CD4-positive, alpha-beta T cell treated with Interleukin-6 for 4 hours (primary cell): ENCODE data around the gene CYP4F8.
"Not testable (repeated sequence)": the region's sequence is repeated elsewhere in the genome, so short reads cannot be mapped to it uniquely, and the experiment has no call there.

Experiments used
- DNase-seq: peaks from one replicate; pipeline ENCODE4 v3.0.0-alpha.2; 2020; ENCODE audit warnings: mixed read lengths

Gene CYP4F8

DNA sequence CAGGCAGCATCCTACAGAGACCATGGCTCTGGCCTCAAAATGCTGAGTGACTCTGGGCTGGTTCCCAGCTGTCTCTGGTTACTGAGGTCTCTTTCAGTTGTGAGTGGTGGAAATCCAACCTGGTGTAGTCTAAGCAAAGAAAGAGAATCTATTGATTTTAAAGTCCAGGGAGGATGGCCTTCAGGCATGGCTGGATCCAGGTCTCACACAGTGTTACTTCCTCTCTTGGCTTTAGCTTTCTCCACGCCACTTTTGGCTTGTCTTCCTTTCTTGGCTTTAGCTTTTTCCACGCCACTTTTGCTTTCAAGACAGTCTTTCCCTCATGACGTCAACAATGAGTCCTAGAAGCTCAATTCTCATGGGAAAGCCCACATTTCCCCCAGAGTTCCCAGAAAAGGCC lies 29.8 kb downstream of the CYP4F8 start:
- DNase-seq, result no peak

DNA sequence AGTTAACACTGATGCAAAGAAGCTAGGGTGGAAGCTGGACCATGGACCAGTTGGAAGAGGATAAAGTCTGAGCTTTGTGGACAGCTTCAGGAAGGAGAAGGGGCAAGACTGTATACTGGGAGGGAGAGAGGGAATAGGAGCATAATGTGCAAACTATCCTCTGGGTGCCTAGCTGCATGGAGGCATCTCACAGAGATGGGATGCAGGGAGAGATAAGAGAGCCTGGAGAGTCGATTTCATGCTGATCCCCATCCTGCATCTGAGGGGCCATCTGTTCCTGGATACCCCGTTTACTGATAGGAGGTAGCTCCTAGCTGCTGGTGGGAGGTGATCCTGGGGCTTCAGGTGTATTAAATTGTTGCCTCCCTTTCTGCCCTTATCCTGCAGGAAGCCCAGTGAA lies 34.5 kb downstream of the CYP4F8 start:
- no peak for DNase-seq

DNA sequence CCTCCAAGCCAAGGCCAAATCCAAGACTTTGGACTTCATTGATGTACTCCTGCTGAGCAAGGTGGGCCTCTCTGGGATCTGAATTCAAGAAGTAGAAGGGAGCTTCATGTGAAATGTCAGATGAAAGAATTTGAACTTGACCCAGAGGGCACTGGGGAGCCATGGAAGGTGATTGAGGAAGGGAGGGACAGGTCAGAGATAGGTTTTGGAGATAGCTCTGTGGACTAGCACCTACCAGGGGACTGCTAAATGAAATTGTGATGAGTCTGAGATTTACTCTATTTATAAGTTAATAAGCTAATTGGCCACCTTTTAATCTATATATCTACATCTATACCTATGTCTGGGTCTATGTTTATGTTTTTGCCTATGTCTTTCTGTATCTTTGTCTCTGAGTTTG lies 35.1 kb downstream of the CYP4F8 start:
- not testable (repeated sequence) for DNase-seq

DNA sequence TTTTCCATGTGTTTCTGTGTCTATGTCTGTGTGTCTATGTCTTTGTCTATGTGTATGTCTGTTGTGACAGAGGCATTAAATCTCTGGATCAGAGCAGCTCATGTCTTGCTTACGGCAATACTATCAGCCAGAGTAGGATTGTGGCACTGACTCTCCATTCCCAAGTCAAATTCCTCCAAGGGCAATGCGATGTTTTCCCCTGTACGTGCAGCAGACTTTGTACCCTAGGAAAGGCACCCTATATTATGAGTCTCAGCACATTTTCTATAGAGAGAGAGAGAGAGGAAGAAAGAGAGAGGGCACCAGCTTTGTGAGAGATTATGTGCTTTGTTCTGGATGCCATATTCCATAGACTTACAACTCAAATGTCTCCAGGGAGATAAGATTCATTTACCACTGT lies 36.8 kb downstream of the CYP4F8 start:
- DNase-seq, result no peak

DNA sequence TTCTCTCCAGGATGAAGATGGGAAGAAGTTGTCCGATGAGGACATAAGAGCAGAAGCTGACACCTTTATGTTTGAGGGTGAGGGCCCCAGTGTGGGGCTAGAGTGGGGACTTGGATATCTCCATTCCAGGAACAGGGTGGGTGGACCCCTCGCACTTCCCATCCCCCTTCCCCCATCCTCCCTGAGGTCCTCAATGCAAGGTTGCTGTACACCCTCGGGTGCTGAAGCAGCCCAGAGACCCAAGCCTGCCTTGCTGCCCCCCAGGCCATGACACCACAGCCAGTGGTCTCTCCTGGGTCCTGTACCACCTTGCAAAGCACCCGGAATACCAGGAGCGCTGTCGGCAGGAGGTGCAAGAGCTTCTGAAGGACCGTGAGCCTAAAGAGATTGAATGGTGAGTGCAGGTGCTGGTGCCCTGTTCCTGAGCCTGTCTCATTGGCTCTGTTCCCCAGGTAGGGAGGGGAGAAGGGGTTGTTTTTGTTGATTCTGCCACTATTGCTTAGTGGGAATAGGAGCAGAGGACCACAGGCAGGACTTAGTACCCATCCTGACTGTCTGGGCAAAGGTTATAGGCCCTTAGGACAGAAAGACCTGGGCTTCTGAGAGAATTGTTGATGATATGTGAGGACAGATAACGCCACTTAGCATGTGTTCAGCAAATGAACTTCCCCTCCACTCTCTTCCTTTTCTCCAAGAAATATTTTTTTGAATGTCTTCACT lies 37.7 kb downstream of the CYP4F8 start:
- no peak for DNase-seq

DNA sequence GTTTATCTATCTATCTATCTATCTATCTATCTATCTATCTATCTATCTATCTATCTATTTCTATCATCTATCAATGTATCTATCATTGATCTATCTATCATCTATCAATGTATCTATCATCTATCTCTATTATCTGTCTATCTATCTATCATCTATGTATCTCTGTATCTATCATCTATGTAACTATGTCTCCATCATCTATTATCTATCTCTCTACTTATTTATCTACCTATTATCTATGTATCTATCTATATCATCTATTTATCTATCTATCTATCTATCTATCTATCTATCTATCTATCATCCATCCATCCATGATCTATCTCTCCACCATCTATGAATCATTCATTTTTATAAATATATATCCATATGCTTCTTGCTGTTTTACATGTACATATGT lies 41.4 kb downstream of the CYP4F8 start:
- no peak for DNase-seq

DNA sequence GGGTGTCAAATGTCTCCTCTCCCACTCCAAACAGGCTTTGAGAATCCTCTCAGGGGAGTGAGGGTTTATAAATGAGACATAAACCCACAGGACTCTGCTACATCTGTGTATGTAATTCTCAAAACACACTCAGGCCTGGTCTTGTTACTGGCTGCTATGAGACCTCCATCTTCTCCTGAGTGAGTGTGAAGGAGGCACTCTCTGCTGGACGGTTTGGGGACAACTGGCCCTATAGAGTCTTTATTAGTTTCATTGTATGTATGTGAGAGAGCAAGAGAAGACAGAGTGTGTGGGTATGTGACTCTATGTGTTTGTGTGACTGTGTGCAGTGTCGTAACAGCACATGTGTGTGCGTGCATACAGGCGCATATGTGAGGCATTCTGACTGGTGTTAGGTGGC lies 48.2 kb downstream of the CYP4F8 start:
- no peak for DNase-seq

DNA sequence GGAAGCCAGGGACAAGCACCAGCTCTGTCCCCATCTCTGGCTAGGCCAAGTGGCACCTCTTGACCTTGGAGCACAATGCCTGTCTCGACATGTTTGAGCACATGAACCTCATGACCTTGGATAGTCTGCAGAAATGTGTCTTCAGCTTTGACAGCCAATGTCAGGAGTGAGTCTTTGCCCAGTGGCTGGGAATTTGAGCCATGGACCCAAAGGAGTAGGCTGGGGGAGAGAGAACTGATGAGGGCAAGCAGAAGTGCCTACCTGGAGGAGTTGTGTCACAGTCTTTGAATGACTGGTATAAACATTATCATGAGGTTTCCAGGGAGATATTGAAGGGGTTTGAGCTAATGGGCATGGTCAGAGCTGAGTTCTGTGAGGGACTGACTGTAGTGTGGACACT lies 51.2 kb downstream of the CYP4F8 start:
- no peak for DNase-seq

DNA sequence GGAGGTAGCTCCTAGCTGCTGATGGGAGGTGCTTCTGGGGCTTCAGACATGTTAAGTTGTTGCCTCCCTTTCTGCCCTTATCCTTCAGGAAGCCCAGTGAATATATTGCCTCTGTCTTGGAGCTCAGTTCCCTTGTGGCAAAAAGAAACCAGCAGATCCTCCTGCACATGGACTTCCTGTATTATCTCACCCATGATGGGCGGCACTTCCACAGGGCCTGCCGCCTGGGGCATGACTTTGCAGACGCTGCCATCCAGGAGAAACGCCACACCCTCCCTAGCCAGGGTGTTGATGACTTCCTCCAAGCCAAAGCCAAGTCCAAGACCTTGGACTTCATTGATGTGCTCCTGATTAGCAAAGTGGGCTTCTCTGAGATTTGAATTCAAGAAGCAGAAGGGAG lies 51.9 kb downstream of the CYP4F8 start:
- DNase-seq, result no peak

DNA sequence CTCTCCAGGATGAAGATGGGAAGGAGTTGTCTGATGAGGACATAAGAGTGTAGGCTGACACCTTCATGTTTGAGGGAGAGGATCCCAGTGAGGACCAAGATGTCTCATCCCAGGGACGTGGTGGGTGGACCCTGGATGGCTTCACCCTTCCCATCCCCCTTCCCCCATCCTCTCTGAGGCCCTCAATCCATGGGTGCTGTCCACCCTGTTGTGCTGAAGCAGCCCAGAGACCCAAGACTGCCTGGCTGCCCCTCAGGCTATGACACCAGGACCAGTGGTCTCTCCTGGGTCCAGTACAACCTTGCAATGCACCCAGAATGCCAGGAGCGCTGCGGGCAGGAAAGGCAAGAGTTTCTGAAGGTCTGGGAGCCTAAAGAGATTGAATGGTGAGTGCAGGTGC lies 54.4 kb downstream of the CYP4F8 start:
- no peak for DNase-seq

DNA sequence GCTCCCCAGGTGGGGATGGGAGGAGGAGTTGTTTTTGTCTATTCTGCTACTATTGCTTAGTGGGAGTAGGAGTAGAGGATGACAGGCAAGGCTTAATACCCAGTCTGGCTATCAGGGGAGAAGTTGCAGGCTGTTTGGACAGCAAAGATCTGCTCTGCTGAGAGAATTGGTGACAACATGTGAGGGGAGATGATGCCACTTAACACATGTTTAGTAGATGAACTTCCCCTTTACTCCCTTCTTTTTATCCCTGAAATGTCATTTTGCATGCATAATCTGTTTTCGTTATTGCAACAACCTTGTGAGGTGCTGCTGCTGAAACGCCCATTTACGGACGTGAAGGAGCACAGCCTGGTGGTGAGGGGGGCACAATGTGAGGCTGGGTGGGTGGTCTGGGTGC lies 54.9 kb downstream of the CYP4F8 start:
- no peak for DNase-seq

DNA sequence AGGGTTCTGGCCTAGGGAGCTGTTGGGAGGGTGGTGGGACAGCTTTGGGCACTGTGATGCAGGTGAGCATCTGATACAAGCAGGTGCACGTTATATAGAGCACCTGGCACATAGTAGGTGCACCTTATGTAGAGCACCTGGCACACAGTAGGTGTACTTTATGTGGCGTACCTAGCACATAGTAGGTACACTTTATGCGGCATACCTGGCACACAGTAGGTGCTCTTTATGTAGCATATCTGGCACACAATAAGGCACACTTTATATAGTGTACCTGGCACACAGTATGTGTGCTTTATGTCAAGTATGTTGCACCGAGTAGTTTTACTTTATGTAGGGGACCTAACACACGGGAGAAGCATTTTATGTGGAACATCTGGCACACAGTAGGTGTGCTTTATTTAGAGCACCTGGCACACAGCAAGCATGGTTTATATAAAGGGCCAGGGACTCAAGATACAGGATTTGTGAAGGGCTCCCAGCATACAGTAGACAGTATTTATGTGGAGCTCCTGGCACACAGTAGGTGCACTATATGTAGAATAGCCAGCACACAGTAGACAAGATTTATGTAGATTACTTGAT lies 56.3 kb downstream of the CYP4F8 start:
- DNase-seq, result no peak

DNA sequence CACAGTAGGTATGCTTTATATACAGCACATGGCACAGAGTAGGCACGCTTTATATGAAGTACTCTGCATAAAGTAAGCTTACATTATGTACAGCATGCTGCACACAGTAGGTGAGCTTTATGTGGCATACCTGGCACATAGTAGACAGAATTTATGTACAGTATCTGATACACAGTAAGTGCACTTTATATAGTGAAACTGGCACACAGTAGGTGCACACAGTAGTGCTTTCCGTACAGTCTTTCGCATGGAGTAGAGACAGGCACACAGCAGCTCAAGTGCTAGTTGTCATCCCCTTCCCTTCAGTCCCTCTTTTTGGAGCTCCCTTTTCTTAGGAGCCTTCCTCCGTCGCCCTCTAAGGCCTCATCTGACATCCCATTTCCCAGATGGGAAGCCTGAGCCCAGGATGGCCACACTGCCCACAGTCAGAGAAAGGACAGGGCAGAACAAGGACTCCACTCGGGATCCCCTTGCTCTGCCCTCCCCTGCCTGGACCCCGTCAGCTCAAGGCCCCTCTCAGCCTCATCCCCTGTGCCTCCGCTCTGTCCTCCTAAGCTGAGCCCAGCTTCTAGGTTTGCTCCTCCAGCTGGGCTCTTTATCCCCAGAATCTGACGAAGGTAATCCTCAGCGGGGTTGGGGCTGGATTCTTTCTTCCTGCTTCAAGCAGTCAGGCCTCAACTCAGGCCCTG lies 57.0 kb downstream of the CYP4F8 start:
- DNase-seq, result no peak

DNA sequence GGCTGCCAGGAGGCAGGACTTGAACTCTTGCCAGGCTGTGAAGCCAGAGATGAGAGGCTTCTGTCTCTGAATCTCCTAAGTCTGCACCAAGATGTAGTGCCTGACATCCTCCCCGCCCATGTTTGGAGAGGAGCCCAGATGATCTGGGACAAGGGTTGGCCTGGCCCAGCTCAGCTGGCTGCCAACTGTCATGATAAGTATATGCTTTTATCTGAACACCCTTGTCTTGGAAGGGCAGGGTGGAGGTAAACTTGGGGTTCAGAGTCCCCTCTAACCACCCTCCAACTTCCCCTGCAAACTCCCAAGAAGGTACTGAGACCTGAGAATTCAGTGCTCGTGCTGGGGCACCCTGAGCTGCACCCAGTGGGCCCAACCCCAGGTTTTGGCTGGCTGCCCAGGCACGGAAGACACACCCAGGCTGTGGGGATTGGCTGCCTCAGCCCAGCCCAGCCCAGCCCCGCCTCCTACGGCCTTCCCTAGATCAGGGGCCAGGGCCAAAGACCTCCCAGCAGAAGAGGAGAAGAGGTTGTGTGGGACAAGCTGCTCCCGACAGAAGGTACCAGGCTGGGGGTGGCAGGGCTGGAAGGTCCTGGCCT lies 57.7 kb downstream of the CYP4F8 start, which contains the start of gene CYP4F12:
TSS of gene CYP4F12 (plus strand) at position 508 of the 596 bp plus-strand sequence. CDS start 443 bp downstream, outside the sequence.
- peak; percentile 40 for DNase-seq

DNA sequence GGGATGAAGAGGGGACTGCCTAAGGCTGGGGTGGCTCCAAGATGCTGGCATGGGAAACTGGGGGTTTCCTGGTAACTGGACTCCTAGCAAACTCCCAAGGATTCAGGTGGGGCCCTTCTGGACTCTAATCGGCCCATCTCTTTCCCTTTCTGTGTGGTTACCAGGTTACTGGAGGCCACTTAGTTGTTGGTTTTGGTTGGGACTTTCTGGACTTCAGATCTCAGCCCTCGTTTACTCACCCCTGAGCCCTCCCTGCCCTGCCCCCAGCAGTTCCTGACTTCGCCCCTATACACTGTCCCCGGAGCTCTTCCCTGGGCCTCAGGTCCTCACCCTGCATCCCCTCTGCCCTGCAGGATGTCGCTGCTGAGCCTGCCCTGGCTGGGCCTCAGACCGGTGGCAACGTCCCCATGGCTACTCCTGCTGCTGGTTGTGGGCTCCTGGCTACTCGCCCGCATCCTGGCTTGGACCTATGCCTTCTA lies 58.2 kb downstream of the CYP4F8 start:
- no peak for DNase-seq

DNA sequence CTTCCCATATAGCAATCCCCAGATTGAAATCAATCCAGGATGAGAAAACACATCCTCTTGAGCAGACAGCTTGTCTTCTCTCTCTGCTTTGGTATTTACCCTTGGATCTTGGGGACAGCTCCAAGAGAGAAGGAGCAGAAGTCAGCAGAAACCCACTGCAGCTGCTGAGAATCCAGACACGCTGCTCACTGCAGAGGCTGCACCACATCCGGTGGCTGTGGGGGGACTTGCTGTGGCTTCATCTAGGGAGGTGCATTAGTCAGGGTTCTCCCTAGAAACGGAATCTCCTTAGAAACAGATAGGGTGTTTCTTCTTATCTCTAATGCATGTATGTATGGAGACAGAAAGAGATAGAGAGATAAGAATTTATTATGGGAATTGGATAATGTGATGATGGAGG lies 60.5 kb downstream of the CYP4F8 start:
- DNase-seq, result no peak

DNA sequence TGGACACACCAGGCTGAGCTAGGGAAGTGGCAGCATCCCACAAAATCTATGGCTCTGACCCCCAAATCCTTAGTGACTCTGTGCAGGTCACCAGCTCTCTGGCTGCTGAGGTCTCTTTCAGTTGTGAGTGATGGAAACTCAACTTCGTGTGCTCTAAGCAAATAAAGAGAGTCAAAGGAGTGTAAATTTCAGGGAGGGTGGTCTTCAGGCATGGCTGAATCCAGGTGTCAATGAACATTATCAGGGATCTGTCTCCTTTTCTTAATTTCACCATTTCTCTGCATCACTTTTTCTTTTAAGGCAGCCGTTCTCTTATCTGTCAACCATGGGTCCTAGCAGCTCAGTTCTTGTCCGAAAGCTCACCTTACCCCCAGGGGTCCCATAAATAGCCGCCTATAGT lies 64.1 kb downstream of the CYP4F8 start:
- DNase-seq, result no peak

DNA sequence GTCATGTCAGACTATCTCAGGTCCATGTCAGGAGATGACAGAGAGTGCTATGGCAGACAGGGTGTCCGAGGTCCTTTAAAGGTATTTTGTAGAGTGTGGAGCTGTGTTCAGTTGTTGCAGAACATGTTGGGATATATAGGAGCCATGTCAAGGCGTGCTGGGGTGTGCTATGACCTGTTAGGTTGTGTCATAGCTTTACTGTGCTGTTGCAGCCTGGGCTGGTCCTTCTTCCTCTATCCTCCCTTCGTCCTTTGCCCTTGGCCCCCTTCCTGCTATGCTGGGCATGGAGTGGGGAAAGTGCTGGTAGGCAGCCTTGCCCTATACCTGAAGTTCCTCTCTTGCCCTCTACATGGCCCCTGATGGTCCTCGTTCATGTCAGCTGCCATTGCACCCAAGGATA lies 64.8 kb downstream of the CYP4F8 start:
- not testable (repeated sequence) for DNase-seq
